Measurements from ENCODE around the gene LRRTM2.

- TF ChIP-seq CTCF (IDR thresholded peaks at IDR 0.05) (no peak), POLR2A (IDR thresholded peaks at IDR 0.05) (no peak)
Observed at GRCh38 chr5:138833080-138833479, 42.1 kb downstream of the LRRTM2 start.

All from body of pancreas (tissue), 4 donors.